HT1080 (cell line): ENCODE measurements around the gene ANAPC13. TPM values are rescaled to one million over a fixed set of nuclear protein-coding genes. Genes with fewer than 3 reads are reported as not detected.

Experiments used
- DNase-seq: peaks from one replicate; pipeline ENCODE4 v3.0.0-alpha.2; 2015; ENCODE audit warnings: low read depth
- total RNA-seq: library from RNA; depleted of rRNA; stranded (reverse); fragments of >200 nt; shearing (Covaris generic); gene quantifications from 2 replicates; pipeline ENCODE4 v1.2.3, GENCODE V29; 2014; rRNA removed

ANAPC13 gene
- total RNA-seq, 1 experiment from 2014 or later: 104 TPM

DNA sequence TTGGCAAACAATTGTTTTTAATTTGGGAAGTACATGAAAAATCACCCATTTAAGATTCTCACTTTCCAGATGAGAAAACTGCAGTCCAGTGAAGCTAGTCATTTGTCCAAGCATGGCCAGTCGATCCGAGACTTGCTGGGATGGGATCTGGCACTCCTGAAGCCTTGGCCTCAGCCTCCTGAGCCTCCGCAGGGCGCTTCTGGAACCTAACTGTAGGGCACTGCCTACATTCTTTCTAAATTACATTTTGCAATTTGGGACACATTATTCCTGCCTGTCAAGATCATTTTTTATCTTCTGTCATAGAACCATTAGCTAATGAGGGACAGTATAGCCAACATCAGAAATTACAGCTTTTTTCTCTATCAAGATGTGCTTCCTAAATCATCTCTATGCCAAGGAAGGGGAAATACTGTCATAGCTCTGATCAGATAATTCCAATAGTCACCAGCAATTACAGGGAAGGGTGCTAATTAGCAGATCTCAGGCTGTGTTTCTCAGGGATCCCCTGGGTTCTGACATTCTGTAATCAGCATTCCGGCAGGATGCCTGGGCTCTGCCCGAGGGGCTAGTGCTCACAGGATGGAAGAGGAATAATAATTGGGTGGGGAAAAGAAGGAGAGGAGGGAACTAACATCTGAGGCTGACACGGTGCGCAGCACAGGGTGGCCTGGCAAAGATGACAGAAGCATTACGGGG, 28.3 kb downstream of the ANAPC13 start:
- DNase-seq: no peak

DNA sequence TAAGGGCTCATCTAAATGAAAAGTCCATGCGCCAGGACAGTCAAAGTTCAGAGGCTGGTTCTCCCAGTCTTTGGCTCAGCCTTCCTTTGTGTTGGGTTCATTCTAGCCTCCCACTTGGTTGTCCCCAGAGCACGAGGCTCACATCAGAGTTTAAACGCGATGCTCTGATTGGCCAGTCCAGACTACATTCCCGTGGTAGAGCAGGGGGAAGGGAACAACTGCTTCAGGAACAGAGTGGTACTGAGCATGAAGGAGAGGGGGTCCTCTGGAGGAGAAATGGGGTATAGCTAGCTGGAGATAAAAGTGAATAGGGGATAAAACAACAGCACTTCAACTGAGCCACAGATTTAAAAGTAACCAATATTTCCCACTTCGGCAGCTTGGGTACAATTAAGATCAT, 32.2 kb downstream of the ANAPC13 start:
- peak; percentile 40 for DNase-seq

- DNase-seq: no peak
These were observed 35.8 kb downstream of the ANAPC13 start for GRCh38 chr3:134449951-134450350.

DNA sequence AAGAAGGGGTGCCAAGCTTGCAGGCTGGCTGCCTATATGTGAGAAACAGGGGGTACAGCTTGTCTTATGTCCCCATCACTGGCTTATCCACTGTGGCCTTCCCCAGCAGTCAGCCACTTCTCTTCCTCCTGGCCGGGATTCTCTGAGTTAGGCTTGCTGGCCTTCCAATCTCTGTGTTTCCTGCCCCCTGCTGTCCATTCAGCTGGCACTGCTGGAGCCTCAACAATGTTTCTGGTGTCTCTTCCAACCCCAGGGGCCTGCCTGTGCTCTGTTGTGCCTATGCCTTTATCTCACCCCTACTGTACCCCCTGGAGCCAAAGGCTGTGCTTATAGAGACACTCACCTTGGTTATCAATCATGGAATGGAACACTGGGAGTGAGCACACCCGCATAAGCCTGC, 36.5 kb downstream of the ANAPC13 start:
- peak; percentile 63 for DNase-seq

DNA sequence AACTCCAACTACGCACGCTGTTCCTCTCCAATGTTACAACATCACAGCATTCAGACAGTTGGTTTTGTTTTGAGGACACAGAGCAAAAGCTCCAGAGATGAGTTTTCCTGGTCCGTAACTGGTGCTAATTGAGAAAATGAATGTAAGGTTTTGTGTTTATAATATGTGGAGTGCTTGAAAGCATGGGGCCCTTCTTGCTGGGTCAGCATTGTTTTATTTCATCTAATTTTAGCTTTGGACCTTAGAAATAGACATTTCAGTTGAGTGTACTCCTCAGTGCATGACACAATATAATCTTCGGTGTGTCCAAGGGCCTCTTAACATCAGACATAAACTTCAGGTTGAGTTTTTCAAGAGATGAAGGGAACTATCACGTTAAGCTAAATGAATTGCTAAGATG, 37.1 kb downstream of the ANAPC13 start:
- DNase-seq: no peak

DNA sequence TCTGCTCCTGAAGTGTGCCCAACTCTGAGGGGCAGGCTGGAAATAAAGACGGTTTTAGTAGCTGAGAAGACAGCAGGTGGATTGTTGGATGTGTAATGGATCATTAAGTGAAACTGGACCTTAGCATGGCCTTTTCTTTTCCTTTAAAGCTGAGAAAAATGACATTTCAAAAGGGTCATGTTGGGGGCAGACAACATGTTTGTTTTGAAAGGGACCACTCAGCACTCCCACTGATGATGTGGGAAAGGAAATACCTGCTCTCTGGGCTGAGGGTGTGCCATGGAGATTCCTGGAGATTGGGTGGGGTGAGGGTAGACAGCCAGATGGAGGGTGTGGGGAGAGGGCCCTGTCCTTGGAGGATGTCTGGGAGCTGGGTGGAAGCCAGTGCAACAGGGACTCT, 38.4 kb downstream of the ANAPC13 start:
- DNase-seq: no peak

- peak; percentile 82 for DNase-seq
These were observed 39.0 kb downstream of the ANAPC13 start for GRCh38 chr3:134446800-134447199.

DNA sequence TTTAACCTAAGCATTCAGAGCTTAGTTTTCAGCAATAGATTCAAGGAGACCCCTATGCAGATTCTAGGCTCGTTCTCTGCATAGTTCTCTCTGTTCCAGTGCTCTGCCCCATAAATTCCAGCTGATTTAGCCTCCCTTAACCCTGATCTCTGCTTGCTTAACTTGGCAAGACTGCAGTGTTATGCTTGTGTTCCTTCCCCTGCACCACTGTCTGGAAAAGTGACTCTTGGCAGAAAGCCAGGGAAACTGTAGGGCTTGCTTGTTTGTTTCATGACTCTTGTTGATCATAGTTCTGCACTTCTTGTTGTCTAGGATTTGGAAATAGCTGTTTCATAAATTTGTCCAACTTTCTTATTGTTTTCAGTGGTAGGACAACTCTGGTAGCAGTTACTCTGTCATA, 40.1 kb downstream of the ANAPC13 start:
- DNase-seq: no peak

GRCh38 chr3:134445095-134445494, 40.7 kb downstream of the ANAPC13 start:
- DNase-seq: no peak

GRCh38 chr3:134441821-134442220, 44.0 kb downstream of the ANAPC13 start:
- no peak for DNase-seq

GRCh38 chr3:134441321-134441720, 44.5 kb downstream of the ANAPC13 start:
- DNase-seq: peak; percentile 40

GRCh38 chr3:134437211-134437752, 48.5 kb downstream of the ANAPC13 start:
- DNase-seq: no peak

- DNase-seq: no peak
These were observed 53.5 kb downstream of the ANAPC13 start for GRCh38 chr3:134432236-134432635.

DNA sequence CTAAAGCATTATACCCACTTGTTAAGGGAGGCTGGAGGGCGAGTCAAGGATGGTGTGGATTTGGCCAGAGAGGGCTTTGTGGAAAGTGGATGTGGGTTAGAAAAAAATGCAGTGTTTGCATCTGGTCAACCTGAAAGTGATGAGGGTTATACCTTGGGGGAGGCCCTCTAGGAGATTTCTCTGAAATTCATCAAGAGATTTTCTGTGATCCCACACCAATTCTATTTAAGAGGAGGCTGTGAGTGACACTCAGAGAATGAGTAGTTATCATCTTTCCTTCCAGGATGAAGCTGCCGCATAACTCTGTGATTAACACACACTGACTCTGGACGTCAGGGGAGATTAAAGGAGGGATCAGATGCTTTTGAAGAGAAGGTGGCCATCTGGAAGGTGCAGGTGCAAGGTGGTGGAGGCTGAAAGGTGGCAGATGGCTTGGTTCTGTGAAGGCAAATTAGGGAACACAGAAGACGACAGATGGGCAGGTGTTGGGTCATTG, 54.8 kb downstream of the ANAPC13 start:
- DNase-seq: peak; percentile 65

DNA sequence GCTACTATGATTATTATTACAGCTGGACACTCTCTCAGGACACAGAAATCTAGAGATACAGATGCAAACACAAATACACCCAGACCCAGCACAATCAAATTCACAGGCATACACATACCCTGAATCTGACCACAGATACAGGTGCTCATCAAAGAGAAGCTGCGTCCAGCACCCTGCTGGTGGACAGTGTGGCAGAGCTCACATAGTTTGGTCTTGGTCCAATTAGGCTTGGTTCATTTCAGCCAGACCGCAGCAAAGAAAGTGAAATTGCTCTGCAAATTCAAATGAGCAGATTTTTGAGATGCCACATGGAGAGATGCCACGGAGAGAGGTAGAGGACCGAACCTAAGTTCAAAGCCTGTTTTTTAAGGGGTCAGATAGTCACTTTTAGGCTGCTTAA, 55.6 kb downstream of the ANAPC13 start:
- DNase-seq: no peak

DNA sequence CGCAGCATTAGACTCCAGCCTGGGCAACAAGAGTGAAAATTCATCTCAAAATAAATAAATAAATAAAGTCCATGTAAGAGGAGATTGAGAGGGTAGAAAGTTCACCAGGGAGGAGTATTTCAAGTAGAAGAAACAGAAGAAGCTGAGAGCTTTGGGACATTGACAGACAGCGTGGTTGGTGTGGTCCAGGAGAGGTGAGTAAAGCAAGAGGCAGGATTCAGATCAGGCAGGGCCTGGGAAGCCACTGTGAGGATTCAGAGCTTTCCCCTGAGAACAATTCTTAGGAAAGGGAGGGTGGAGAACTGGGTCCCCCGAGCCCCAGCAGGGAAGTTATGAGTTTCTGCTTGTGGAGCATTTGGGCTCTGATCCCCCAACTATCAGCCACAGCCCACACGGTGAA, 57.4 kb downstream of the ANAPC13 start:
- peak; percentile 57 for DNase-seq

Other genes starting within 250 kb of the ANAPC13 start
- 111 and 115 TPM in 2 replicates for gene RYK, start 235.1 kb downstream of the ANAPC13 start, total RNA-seq
- gene AMOTL2, start 111.5 kb downstream of the ANAPC13 start, total RNA-seq: 197 and 213 TPM in 2 replicates
- gene CEP63, start 72 bp upstream of the ANAPC13 start, total RNA-seq: 25.6 and 28.1 TPM in 2 replicates
- not detected in 2 replicates for gene KY, start 165.0 kb upstream of the ANAPC13 start, total RNA-seq